Type B pancreatic cell (in vitro differentiated cells): ENCODE results near the gene KRTAP5-3. TPM values are rescaled to one million over a fixed set of nuclear protein-coding genes. Genes with fewer than 3 reads are reported as not detected.
"Not testable (repeated sequence)": the region's sequence is repeated elsewhere in the genome, so short reads cannot be mapped to it uniquely, and the experiment has no call there.

Experiments used
- DNase-seq: peaks from one replicate; pipeline ENCODE4 v3.0.0; 2021; ENCODE audit warnings: mixed read lengths; ENCODE audit not compliant: unreplicated experiment; ENCODE audit errors: extremely low spot score
- H3K27ac Mint-ChIP-seq: 2 replicates; pipeline ENCODE4 v1.8.0; 2021; ENCODE audit warnings: mild to moderate bottlenecking, mixed read lengths
- H3K27me3 Mint-ChIP-seq: 2 replicates; pipeline ENCODE4 v1.8.0; 2021; ENCODE audit warnings: mixed read lengths
- H3K36me3 Mint-ChIP-seq: 2 replicates; pipeline ENCODE4 v1.8.0; 2021; ENCODE audit warnings: mixed read lengths
- H3K4me1 Mint-ChIP-seq: one replicate; pipeline ENCODE4 v1.8.0; 2021; ENCODE audit warnings: mixed read lengths; ENCODE audit not compliant: unreplicated experiment
- H3K4me3 Mint-ChIP-seq: 2 replicates; pipeline ENCODE4 v1.8.0; 2021; ENCODE audit warnings: mild to moderate bottlenecking, mixed read lengths
- H3K9me3 Mint-ChIP-seq: 2 replicates; pipeline ENCODE4 v1.8.0; 2021; ENCODE audit warnings: mixed read lengths
- CTCF ChIP-seq: fragments of 200-600 bp; sonication (generic); conservative IDR thresholded peaks from 2 replicates; pipeline ENCODE4 v1.5.0; 2021; ENCODE audit warnings: antibody characterized with exemption, mild to moderate bottlenecking
- total RNA-seq: library from RNA; stranded (reverse); gene quantifications from 2 replicates; pipeline ENCODE4 v1.2.1, GENCODE V29; 2021; ENCODE audit warnings: low replicate concordance

KRTAP5-3 gene
- total RNA-seq, 1 donor from 2014 or later: not detected

GRCh38 chr11:1650918-1651262 is 42.6 kb upstream of the KRTAP5-3 start:
- Mint-ChIP-seq H3K27ac (no peak overlapping the region), H3K36me3 (no peaks in the 10 kb centered on the region), H3K9me3 (no peaks in the 10 kb centered on the region), H3K4me3 (no peak overlapping the region), H3K27me3 (peaks cover 7% of the 10 kb centered on the region), H3K4me1 (peaks cover 12% of the 10 kb centered on the region)
- DNase-seq: no peak
- no peak for TF ChIP-seq CTCF

GRCh38 chr11:1650034-1650917 is 42.0 kb upstream of the KRTAP5-3 start:
- H3K4me1 Mint-ChIP-seq: peaks cover 12% of the 10 kb centered on the region
- peaks cover 7% of the 10 kb centered on the region for H3K27me3 Mint-ChIP-seq
- no peaks in the 10 kb centered on the region for H3K36me3 Mint-ChIP-seq
- no peak for DNase-seq
- TF ChIP-seq CTCF: no peak
- H3K9me3 Mint-ChIP-seq: no peaks in the 10 kb centered on the region
- no peak overlapping the region for H3K27ac Mint-ChIP-seq
- no peak overlapping the region for H3K4me3 Mint-ChIP-seq

GRCh38 chr11:1648653-1649420 is 40.6 kb upstream of the KRTAP5-3 start:
- Mint-ChIP-seq H3K27ac (no peak overlapping the region), H3K9me3 (no peaks in the 10 kb centered on the region), H3K4me1 (peaks cover 1% of the 10 kb centered on the region), H3K36me3 (no peaks in the 10 kb centered on the region), H3K27me3 (peaks cover 11% of the 10 kb centered on the region), H3K4me3 (no peak overlapping the region)
- no peak for DNase-seq
- no peak for TF ChIP-seq CTCF

- Mint-ChIP-seq H3K9me3 (no peaks in the 10 kb centered on the region), H3K36me3 (no peaks in the 10 kb centered on the region), H3K27ac (no peak overlapping the region), H3K4me3 (no peak overlapping the region), H3K4me1 (no peaks in the 10 kb centered on the region), H3K27me3 (peaks cover 11% of the 10 kb centered on the region)
- no peak for DNase-seq
- no peak for TF ChIP-seq CTCF
Measured at GRCh38 chr11:1647901-1648652, 39.8 kb upstream of the KRTAP5-3 start.

- DNase-seq, H3K36me3 Mint-ChIP-seq, H3K9me3 Mint-ChIP-seq, H3K27ac Mint-ChIP-seq, H3K4me3 Mint-ChIP-seq, H3K4me1 Mint-ChIP-seq: not testable (repeated sequence)
- H3K27me3 Mint-ChIP-seq: peaks cover 11% of the 10 kb centered on the region
Measured at GRCh38 chr11:1646540-1646939, 38.3 kb upstream of the KRTAP5-3 start.
